Right ventricle myocardium inferior (tissue), 1 donor: ENCODE measurements around the gene GOLIM4. TPM values are rescaled to one million over a fixed set of nuclear protein-coding genes. Genes with fewer than 3 reads are reported as not detected.
"Not testable (repeated sequence)": the region's sequence is repeated elsewhere in the genome, so short reads cannot be mapped to it uniquely, and the experiment has no call there.

Source experiments
- ATAC-seq: fragments of 200-7000 bp; cut with Tn5 transposase; one replicate; pipeline ENCODE4 v1.9.1; 2020; ENCODE audit warnings: mild to moderate bottlenecking, moderate library complexity
- DNase-seq: peaks from one replicate; pipeline ENCODE4 v3.0.0; 2021; ENCODE audit errors: missing footprints
- intact Hi-C: fragments of 100-400 bp; cut with DNase I; formaldehyde crosslinking; loops from one replicate; pipeline ENCODE4 v1.11.0; 2022
- long read RNA-seq: library from polyadenylated mRNA; unstranded; transcript quantifications from one replicate; pipeline ENCODE4 v2.0.0, GENCODE V29; 2021
- total RNA-seq: library from RNA; stranded (reverse); fragmentation: NEBNext Ultra II Directional; extraction: Animal tissue kit (Norgen Biotek cat#: 25700); gene quantifications from one replicate; pipeline ENCODE4 v1.2.1, GENCODE V29; 2021
- donor health status: DM: no; HTN: yes; CAD: no; lungs with severe emphysema.

The GOLIM4 gene, protein sequence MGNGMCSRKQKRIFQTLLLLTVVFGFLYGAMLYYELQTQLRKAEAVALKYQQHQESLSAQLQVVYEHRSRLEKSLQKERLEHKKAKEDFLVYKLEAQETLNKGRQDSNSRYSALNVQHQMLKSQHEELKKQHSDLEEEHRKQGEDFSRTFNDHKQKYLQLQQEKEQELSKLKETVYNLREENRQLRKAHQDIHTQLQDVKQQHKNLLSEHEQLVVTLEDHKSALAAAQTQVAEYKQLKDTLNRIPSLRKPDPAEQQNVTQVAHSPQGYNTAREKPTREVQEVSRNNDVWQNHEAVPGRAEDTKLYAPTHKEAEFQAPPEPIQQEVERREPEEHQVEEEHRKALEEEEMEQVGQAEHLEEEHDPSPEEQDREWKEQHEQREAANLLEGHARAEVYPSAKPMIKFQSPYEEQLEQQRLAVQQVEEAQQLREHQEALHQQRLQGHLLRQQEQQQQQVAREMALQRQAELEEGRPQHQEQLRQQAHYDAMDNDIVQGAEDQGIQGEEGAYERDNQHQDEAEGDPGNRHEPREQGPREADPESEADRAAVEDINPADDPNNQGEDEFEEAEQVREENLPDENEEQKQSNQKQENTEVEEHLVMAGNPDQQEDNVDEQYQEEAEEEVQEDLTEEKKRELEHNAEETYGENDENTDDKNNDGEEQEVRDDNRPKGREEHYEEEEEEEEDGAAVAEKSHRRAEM
- 57.3 TPM for total RNA-seq
- long read RNA-seq, full-length matches to known transcripts = 12 of 16 reads
- long read RNA-seq, partial matches to known transcripts = 0 of 16 reads
- long read RNA-seq, other reads (novel, unspliced or antisense) = 4 of 16 reads

DNA sequence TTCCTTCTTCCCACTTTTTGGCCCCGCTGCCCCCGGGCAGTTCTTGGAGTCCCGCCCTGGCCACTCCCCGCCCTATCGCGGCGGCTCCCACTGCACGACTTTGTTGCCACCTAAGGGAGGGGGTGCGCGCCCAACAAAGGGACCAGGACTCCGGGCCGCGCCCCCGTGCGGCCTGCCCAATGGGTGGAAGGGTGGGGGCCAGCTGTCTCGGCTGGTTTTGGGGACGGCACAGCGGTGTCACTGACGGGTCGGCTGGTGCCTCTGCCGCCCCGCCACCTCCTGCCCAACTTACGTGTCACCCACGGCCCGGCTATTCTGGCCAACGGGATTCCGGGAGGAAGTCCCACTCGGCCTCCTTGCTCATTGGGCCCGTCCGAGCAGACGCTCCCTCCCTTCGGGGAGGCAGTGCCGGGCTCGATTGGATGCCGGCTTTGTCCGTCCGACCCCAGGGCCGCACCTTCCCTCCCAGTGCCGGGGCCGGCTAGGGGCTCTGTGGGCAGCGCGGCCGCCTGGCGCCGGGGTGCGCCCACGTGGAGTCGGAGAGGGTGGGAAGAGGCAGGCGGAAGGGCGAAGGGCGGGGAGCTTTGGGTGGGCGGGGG is at the start of gene GOLIM4:
TSS of gene GOLIM4 (minus strand) at position 314 of the 599 bp plus-strand sequence. CDS start 639 bp downstream, outside the sequence.
- DNase-seq = peak; percentile 97
- intact Hi-C loops = loop anchor here (2.0 to 10.0 kb wide), 3 partner anchors 43 to 69 kb away; no protein-coding TSS in a partner anchor
- ATAC-seq = peak; percentile 97

DNA sequence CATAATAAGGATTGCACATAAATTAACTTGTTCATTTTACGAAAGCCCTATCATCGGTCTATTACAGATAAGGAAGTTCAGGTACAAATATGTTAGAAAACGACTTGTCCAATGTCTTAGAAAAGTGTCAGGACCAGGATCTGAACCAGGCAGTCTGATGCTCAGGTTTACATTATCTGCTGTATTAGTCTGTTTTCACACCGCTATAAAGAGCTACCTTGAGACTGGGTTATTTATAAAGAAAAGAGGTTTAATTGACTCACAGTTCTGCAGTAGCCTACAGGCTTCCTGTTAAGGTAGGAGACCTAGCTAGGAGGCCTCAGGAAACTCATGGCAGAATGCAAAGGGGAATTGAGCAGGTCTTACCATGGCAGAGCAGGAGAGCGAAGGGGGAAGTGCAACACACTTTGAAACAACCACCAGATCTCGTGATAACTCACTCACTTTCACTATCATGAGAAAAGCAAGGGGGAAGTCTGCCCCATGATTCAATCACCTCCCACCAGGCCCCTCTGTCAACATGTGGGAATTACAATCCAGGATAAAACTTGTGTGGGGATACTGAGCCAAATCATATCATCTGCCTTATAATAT is 45.8 kb upstream of the GOLIM4 start:
- no peak for ATAC-seq
- intact Hi-C loops = no loop called here
- DNase-seq = no peak

DNA sequence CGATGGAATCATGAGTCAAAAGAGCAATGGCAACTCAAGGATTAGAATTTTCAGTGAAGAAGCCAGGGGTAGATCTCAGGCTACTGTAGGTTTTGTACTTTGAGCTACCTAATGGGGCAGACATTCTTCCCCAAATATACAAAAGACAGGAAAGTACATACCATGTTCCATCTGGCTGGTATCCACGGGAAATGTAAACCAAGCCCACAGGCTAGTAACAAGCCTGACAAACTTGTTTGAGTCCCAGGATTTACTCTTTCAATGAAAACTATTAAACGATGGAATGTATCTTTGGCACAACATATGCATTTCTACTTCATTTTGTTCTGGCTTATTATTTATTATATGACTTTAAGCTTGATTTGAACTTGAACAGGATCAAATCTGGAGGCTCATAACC is 44.2 kb upstream of the GOLIM4 start:
- no peak for ATAC-seq
- DNase-seq = no peak
- intact Hi-C loops = no loop called here

DNA sequence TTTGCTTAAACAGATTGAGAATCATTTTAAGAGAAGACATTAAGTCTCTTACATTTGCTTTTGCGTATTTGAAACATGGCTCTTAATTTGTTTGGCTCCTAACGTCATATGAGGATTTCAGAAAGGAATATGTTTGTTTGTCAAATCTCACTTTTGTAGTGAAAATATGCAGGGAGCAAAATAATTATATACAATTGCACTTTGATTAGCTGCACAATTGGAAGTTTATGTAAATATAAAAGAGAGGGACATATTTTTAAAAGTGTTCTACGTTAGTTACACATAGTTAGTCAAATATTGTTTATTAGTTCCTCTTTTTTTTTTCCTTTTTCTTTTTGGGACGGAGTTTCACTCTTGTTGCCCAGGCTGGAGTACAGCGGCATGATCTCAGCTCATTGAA is 42.7 kb upstream of the GOLIM4 start:
- ATAC-seq (no peak), DNase-seq (no peak)
- intact Hi-C loops = no loop called here

DNA sequence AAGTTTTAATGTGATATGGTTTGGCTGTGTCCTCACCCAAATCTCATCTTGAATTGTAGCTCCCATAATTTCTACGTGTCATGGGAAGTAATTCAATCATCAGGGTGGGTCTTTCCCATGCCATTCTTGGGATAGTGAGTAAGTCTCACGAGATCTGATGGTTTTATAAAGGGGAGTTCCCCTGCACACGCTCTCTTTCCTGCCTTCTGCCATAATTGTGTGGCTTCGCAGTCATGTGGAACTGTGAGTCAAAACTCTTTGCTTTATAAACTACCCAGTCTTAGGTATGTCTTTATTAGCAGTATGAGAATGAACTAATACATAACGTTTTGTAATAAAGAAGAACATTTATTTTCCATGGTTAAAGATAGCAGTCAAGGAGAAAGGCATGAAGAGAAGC is 39.2 kb upstream of the GOLIM4 start:
- DNase-seq = no peak
- intact Hi-C loops = no loop called here
- no peak for ATAC-seq

DNA sequence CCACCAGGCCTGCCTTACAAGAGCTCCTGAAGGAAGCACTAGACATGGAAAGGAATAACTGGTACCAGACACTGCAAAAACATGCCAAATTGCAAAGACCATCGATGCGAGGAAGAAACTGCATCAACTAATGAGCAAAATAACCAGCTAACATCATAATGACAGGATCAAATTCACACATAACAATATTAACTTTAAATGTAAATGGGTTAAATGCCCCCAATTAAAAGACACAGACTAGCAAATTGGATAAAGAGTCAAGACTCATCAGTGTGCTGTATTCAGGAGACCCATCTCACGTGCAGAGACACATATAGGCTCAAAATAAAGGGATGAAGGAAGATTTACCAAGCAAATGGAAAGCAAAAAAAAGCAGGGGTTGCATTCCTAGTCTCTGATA is 34.5 kb upstream of the GOLIM4 start:
- intact Hi-C loops, ATAC-seq: not testable (repeated sequence)

DNA sequence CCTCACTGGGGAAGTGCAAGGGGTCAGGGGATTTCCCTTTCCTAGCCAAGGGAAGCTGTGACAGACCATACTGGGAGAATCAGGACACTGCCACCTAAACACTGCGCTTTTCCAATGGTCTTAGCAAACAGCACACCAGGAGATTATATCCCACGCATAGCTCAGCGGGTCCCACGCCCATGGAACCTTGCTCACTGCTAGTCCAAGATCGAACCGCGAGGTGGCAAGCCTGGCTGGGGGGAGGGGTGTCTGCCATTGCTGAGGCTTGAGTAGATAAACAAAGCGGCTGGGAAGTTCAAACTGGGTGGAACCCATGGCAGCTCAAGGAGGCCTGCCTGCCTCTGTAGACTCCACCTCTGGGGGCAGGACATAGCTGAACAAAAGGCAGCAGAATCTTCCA is 32.7 kb upstream of the GOLIM4 start:
- intact Hi-C loops = not testable (repeated sequence)

More for the DNA sequence above, 34.5 kb upstream of the GOLIM4 start:
- not testable (repeated sequence) for DNase-seq

DNA sequence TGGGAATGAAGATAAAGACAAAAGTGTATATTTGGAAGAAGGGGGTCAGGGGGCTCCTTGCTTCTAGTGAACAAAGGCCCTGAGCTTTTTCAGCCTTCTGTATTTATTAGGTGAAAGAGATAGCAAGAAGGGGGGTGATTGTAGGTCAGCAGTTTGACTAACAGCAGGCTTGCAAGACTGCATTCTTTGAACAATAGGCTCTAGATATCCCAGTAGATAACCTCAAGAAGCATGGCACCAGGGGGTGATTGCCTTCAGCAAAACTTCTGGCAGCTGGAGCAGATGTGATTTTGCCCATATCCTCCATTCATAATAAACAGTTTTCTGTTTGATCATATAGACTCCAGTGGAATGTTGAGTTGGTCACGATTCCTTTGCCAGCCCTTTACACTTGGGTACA is 31.7 kb upstream of the GOLIM4 start:
- DNase-seq (no peak), ATAC-seq (no peak)
- intact Hi-C loops = no loop called here

More for the DNA sequence above, 32.7 kb upstream of the GOLIM4 start:
- not testable (repeated sequence) for ATAC-seq, DNase-seq

DNA sequence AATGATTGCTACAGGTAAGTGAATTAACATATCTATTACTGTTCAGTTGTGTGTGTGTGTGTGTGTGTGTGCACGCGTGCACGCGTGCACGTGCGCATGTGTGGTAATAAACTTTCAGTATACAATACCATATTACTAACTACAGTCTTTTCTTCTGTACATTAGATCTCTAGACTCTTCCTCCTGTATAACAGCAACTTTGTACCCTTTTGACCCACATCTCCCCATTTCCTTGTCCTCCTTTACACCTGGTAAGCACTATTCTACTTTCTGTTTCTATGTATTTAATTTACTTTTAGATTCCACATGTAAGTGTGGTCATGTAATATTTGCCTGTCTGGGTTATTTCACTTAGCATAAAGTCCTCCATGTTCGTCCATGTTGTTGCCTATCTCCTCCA is 29.1 kb upstream of the GOLIM4 start:
- no peak for ATAC-seq
- intact Hi-C loops = no loop called here

DNA sequence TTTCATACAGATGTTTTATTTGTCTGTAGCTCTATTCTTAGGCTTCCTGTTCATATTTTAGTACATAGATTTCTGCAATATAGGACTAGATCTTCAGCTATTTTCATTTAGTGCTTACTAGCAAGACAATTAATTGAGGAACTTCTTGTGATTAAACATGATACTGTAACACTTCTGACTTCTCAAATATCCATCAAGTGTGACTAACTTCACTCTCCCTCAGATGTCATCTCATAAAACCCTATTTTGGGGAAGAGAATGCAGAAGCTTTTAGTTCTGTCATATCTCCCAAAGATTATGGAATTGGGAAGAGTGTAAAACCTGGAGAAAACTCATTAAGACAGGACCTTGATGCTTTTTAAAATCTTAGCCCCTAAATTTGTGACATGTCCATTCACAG is 28.6 kb upstream of the GOLIM4 start:
- intact Hi-C loops = no loop called here
- ATAC-seq (no peak), DNase-seq (no peak)

More for the DNA sequence above, 29.1 kb upstream of the GOLIM4 start:
- no peak for DNase-seq

DNA sequence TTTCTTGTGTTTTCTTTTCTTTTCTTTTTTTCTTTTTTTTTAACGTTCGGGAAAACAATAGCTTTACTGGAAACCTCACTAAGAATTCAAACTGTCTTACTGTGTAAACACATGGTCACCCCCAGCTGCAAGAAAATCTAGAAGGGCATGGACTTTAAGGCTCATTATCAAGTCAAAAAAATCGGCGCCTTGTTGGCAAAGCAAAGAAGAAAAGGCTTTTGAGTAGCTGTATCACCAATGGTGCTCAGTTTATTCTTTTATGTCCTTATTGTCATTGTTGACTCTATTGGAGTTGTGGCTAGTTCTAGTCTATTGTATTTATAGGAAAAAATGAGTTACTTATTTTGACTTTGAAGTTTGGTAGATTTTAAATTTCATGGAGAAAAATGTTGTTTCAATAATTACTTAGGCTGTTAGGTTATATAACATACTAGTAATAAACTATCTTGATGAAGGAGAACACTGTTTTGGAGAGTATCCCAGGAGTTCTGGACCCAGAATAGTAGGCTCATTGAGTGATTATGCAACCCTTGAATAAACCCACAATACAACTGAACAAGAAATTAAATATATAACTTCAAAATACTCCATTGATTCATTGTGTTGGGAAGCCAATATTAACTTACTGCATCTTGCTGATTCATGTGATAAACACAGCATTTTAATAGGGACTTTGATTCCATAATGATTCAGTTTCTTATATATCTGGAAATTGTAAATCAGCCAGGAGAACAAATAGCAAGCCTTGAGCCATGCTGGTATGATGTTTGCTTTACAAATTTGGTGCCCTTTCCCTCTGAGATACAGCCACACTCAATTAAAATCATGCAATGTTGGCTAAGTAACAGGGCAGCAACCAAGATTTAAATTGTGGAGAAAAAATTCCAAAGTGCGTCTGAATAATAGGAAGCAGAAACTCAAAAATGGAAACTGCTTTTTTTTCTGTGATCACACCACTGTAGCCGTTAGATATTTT is 27.8 kb upstream of the GOLIM4 start:
- DNase-seq = no peak
- ATAC-seq = peak; percentile 70
- intact Hi-C loops = loop anchor here (2.0 kb wide), 1 partner anchor 39 kb away; no protein-coding TSS in a partner anchor

DNA sequence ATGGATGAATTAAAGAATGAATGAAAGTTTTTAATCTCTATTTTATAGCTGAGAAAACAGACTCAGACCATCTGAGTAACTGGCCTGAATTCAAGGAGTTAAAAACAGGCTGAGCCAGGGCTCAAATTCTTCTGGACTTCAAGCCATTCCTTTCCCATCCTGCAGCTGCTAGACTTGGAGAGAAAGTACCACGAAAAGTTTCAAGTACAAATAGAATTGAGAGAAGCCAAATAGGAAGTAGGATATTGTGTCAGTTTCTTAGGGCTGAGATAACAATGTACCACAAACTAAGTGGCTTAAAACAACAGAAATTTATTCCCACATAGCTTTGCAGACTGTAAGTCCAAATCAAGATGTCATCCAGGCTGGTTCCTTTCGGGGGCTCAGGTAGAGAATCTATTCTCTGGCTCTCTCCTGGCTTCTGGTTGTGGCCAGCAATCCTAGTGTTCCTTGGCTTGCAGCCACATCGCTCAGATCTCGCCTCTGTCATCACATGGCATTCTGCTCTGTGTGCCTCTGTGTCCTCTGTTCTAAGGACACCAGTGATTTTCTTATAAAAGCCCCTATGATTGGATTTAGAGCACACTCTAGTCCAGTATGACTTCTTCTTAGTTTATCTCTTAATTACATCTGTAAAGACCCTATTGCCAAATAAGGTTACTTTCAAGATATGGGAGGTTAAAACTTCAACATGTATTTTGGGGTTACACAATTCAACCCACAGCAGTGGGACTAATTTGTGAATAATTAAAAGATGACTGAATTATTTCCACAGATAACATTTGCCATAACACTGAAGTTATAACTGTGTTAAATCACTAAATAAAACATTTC is 25.7 kb upstream of the GOLIM4 start:
- peak; percentile 76 for ATAC-seq
- intact Hi-C loops = loop anchor here (2.0 kb wide), 1 partner anchor 41 kb away; no protein-coding TSS in a partner anchor
- DNase-seq = peak; percentile 59

DNA sequence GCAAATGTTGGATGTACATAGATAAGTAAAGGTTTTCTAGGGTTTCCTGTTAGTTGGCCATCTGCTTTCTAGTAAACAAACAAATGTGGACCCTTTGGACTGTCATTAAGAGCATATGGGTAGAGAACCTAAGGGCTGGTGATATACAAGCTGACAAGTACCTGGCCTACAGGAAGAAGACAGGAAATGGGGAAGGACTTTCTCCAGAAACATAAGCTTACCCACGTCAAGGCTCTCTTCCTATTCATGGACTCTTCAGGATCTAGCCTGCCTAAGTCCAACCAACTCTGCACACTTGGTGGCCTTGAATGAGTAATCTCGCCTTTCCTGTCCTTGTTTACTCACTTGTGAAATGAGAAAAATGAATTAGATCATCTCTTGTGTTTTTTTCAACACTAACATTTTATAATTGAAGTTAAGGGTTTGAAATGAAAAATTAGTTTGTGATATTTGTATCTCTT is 22.2 kb upstream of the GOLIM4 start:
- ATAC-seq = no peak
- no peak for DNase-seq
- intact Hi-C loops = no loop called here

DNA sequence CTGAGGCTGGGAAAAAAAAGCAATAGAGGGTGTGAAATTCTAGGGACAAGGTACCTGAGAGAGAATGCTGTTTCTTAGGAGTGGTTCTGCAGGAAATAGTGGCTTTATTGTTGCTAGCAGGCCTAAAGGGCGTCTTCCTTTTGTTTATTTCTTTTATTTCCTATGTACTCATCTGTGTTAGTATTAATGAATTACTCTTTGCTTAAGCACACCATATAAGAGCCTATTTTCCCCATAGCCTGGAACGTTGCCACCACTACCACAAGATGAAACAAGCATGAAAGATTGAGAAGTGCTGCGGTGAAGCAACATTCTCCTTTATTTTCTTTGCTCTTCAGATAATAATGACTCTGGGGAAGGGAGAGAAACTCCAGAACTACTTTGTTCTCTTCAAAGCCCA is 21.3 kb upstream of the GOLIM4 start:
- intact Hi-C loops = no loop called here
- ATAC-seq = no peak

DNA sequence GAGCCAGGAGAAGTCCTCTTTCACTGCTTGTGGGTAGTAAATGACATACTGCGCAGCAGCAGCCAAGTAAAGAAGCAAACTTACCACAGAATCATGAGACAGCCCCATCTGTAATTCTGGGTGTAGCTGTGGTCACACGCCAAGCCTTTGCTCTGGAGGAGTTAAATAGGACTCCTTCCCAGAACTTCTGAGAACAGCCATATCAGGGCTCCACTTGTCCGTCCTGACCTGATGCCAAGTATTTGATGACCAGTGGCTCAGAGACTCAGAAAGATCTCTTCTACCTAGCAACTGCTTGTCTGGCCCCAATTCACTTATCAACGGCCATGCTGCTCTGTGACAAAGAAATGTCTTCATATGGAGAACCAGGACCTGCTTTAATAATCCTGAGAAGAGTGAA is 20.6 kb upstream of the GOLIM4 start:
- ATAC-seq = peak; percentile 91

More for the DNA sequence above, 21.3 kb upstream of the GOLIM4 start:
- no peak for DNase-seq

DNA sequence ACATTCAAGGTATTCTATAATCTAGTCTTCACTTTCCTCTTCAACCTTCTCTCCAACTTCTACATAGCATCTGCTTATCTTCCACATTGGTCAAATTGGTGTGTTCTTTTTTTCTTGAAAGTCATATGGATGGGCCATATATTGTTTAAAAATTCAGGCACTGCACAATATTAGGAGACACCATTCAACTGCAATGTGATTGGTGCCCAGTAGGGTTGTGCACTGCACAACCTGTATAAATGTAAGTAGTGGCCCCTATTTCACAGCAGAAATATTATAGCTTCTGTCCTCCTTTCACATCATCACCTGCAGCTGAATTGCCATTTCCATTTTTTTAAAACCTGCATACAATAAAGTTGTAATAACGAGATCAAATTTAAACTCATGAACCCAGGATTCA is 18.1 kb upstream of the GOLIM4 start:
- no peak for DNase-seq
- intact Hi-C loops = no loop called here

More for the DNA sequence above, 20.6 kb upstream of the GOLIM4 start:
- intact Hi-C loops = no loop called here
- DNase-seq = peak; percentile 65

DNA sequence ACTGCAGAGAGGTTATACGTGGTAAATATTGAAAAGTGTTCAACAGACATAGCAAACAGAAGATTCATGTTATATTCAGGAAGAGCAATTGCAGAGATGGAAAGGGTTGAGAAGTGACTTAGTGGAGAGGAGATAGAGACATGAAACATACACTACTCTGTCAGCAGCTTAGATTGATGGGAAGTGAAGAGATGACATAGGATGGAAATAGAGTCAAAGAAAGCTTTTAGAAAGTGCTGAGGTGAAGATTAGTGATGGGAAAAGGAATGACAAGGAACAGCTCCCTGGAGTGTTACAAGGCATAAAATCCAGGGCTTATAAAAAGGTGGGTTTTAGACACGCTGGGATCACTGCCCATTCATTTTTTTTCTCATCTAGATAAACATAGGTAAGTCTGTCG is 17.2 kb upstream of the GOLIM4 start:
- DNase-seq (no peak), ATAC-seq (no peak)
- intact Hi-C loops = no loop called here

More for the DNA sequence above, 18.1 kb upstream of the GOLIM4 start:
- no peak for ATAC-seq
